H1 (cell line): ENCODE results near the gene DYSF. TPM values are rescaled to one million over a fixed set of nuclear protein-coding genes. Genes with fewer than 3 reads are reported as not detected.

Source experiments
- CTCF ChIA-PET: fragments of 300-600 bp; sonication (Branson Sonifier 250); formaldehyde crosslinking; loops from one replicate; lab custom pipeline; 2021; ENCODE audit not compliant: partially characterized antibody; lab: Charles Lee
- POLR2A ChIA-PET: fragments of 300-600 bp; sonication (Branson Sonifier 250); formaldehyde crosslinking; loops from one replicate; lab custom pipeline; 2021; ENCODE audit warnings: inconsistent platforms; ENCODE audit not compliant: partially characterized antibody; lab: Charles Lee
- DNase-seq, 2 experiments: peaks; one replicate each; pipeline versions ENCODE4 v3.0.0 to v3.0.0-alpha.2; 2010 to 2022; ENCODE audit warnings: low spot score in 2 of 2, low read depth in 1 of 2, mixed read lengths in 1 of 2
- FAIRE-seq: peaks from 2 replicates; lab custom pipeline; 2011; peaks lifted over from hg19 to GRCh38; lab: Jason Lieb, UNC
- H2AFZ ChIP-seq: 2 replicates; pipeline ENCODE4 v1.8.1; 2012; ENCODE audit warnings: low read length, inconsistent platforms
- H2AK5ac ChIP-seq: 2 replicates; pipeline ENCODE4 v1.6.1; 2013; ENCODE audit warnings: low read depth, low read length
- H2BK120ac ChIP-seq: replicated peaks from 2 replicates; pipeline ENCODE3; 2013; ENCODE audit warnings: low read depth, low read length, inconsistent platforms
- H2BK12ac ChIP-seq: 2 replicates; pipeline ENCODE4 v1.6.1; 2013; ENCODE audit warnings: low read depth, low read length
- H2BK15ac ChIP-seq: 2 replicates; pipeline ENCODE4 v1.6.1; 2013; ENCODE audit warnings: low read length
- H2BK20ac ChIP-seq: 2 replicates; pipeline ENCODE4 v1.6.1; 2013; ENCODE audit warnings: low read length
- H2BK5ac ChIP-seq: 2 replicates; pipeline ENCODE4 v1.6.1; 2013; ENCODE audit warnings: low read depth, low read length
- H3K14ac ChIP-seq: 2 replicates; pipeline ENCODE4 v1.6.1; 2013; ENCODE audit warnings: inconsistent platforms; ENCODE audit not compliant: insufficient read length
- H3K18ac ChIP-seq: 2 replicates; pipeline ENCODE4 v1.6.1; 2013; ENCODE audit warnings: low read length; ENCODE audit errors: extremely low read depth
- H3K23ac ChIP-seq: 2 replicates; pipeline ENCODE4 v1.6.1; 2013; ENCODE audit warnings: inconsistent platforms; ENCODE audit not compliant: insufficient read length
- H3K23me2 ChIP-seq: 2 replicates; pipeline ENCODE4 v1.6.1; 2013; ENCODE audit warnings: low read depth, low read length
- H3K27ac ChIP-seq: 2 replicates; pipeline ENCODE4 v1.6.1; 2011; ENCODE audit warnings: low read depth, low read length, inconsistent platforms
- H3K27me3 ChIP-seq, 4 experiments: replicated peaks in 1 of 4; 1 replicate in 1 of 4; 2 replicates in 3 of 4; pipeline versions ENCODE4 v1.6.1 to v1.8.1; 2011 to 2013; ENCODE audit warnings: low read length in 3 of 4, mild to moderate bottlenecking in 3 of 4, inconsistent platforms in 2 of 4, mixed read lengths in 2 of 4, moderate library complexity in 1 of 4; ENCODE audit not compliant: control insufficient read depth in 3 of 4, insufficient read depth in 3 of 4; ENCODE audit errors: extremely low read depth in 1 of 4
- H3K36me3 ChIP-seq, 4 experiments: 2 replicates each; pipeline versions ENCODE4 v1.6.1 to v1.8.1; 2011 to 2013; ENCODE audit warnings: mild to moderate bottlenecking in 4 of 4, low read length in 3 of 4, moderate library complexity in 2 of 4, control low read depth in 1 of 4, inconsistent platforms in 1 of 4; ENCODE audit not compliant: insufficient read depth in 4 of 4, control insufficient read depth in 2 of 4
- H3K4ac ChIP-seq: replicated peaks from 2 replicates; pipeline ENCODE3; 2013; ENCODE audit warnings: low read length, low read depth, mixed read lengths, inconsistent platforms; ENCODE audit not compliant: insufficient read length
- H3K4me1 ChIP-seq, 4 experiments: replicated peaks in 1 of 4; 1 replicate in 1 of 4; 2 replicates in 3 of 4; pipeline versions ENCODE4 v1.6.1 to v1.8.1; 2011 to 2013; ENCODE audit warnings: low read length in 3 of 4, inconsistent platforms in 2 of 4, mixed read lengths in 1 of 4; ENCODE audit not compliant: insufficient read depth in 4 of 4, control insufficient read depth in 3 of 4
- H3K4me2 ChIP-seq, 2 experiments: 2 replicates each; pipeline versions ENCODE4 v1.6.1 to v1.8.1; 2011 to 2013; ENCODE audit warnings: low read depth in 2 of 2, low read length in 2 of 2, control low read depth in 1 of 2, inconsistent platforms in 1 of 2, mild to moderate bottlenecking in 1 of 2; ENCODE audit not compliant: insufficient read depth in 1 of 2
- H3K4me3 ChIP-seq, 4 experiments: fragments of 200-600, 300-600 bp in 1 of 4; sonication (generic), shearing (Covaris generic), sonication (Bioruptor Twin) in 1 of 4; 2 replicates each; pipeline versions ENCODE4 v1.5.1 to v1.8.1; 2011 to 2016; ENCODE audit warnings: low read length in 4 of 4, low read depth in 3 of 4, control low read depth in 2 of 4, inconsistent platforms in 2 of 4, mild to moderate bottlenecking in 2 of 4, mixed read lengths in 1 of 4, moderate library complexity in 1 of 4; ENCODE audit not compliant: insufficient read depth in 2 of 4; ENCODE audit errors: extremely low read depth in 1 of 4
- H3K56ac ChIP-seq: replicated peaks from 2 replicates; pipeline ENCODE3; 2013; ENCODE audit warnings: low read depth, mild to moderate bottlenecking, mixed read lengths, low read length, inconsistent platforms; ENCODE audit not compliant: insufficient read length
- H3K79me1 ChIP-seq: 2 replicates; pipeline ENCODE4 v1.6.1; 2013; ENCODE audit warnings: low read depth, low read length, control low read depth
- H3K79me2 ChIP-seq, 2 experiments: 2 replicates each; pipeline versions ENCODE4 v1.6.1 to v1.8.1; 2012 to 2013; ENCODE audit warnings: low read length in 2 of 2, mild to moderate bottlenecking in 2 of 2, inconsistent platforms in 1 of 2; ENCODE audit not compliant: insufficient read depth in 2 of 2, control insufficient read depth in 1 of 2
- H3K9ac ChIP-seq, 4 experiments: replicated peaks in 1 of 4; 1 replicate in 1 of 4; 2 replicates in 3 of 4; pipeline versions ENCODE4 v1.6.1 to v1.8.1; 2011 to 2013; ENCODE audit warnings: low read depth in 3 of 4, low read length in 3 of 4, control low read depth in 2 of 4, mild to moderate bottlenecking in 2 of 4, moderate library complexity in 2 of 4, inconsistent platforms in 1 of 4; ENCODE audit errors: extremely low read depth in 1 of 4
- H3K9me3 ChIP-seq, 2 experiments: 2 replicates each; pipeline versions ENCODE4 v1.6.1 to v1.8.1; 2012 to 2013; ENCODE audit warnings: mild to moderate bottlenecking in 2 of 2, moderate library complexity in 2 of 2, control low read depth in 1 of 2, inconsistent platforms in 1 of 2, low read depth in 1 of 2, low read length in 1 of 2, mixed read lengths in 1 of 2; ENCODE audit not compliant: insufficient read depth in 2 of 2
- H4K20me1 ChIP-seq, 2 experiments: replicated peaks in 1 of 2; 2 replicates each; pipeline versions ENCODE3 to v1.8.1; 2011 to 2013; ENCODE audit warnings: inconsistent platforms in 2 of 2, low read length in 2 of 2, mild to moderate bottlenecking in 1 of 2; ENCODE audit not compliant: insufficient read depth in 2 of 2, control insufficient read depth in 1 of 2
- H4K5ac ChIP-seq: 2 replicates; pipeline ENCODE4 v1.6.1; 2013; ENCODE audit warnings: low read length, low read depth, mixed read lengths, inconsistent platforms; ENCODE audit not compliant: insufficient read length
- H4K8ac ChIP-seq: 2 replicates; pipeline ENCODE4 v1.8.0; 2013; ENCODE audit warnings: mild to moderate bottlenecking, moderate library complexity, low read length, inconsistent platforms; ENCODE audit not compliant: insufficient read depth; ENCODE audit errors: extremely low read depth
- H4K91ac ChIP-seq: replicated peaks from 2 replicates; pipeline ENCODE3; 2013; ENCODE audit warnings: low read length, mixed read lengths, inconsistent platforms; ENCODE audit not compliant: insufficient read length
- BCL11A ChIP-seq, 2 experiments: IDR thresholded peaks; one replicate each; pipeline ENCODE4 v1.6.1; 2011; ENCODE audit warnings: low read depth in 2 of 2, low read length in 2 of 2, mild to moderate bottlenecking in 2 of 2
- CEBPB ChIP-seq: IDR thresholded peaks from 2 replicates; pipeline ENCODE4 v1.6.1; 2012; ENCODE audit warnings: low read depth, low read length
- CHD2 ChIP-seq: IDR thresholded peaks from 2 replicates; pipeline ENCODE4 v1.6.1; 2012; ENCODE audit warnings: low read length, improper control_type of control experiment
- GTF2F1 ChIP-seq: IDR thresholded peaks from 2 replicates; pipeline ENCODE4 v1.6.1; 2012; ENCODE audit warnings: low read depth, low read length, improper control_type of control experiment, borderline replicate concordance
- JUN ChIP-seq: IDR thresholded peaks from 2 replicates; pipeline ENCODE4 v1.6.1; 2011; ENCODE audit warnings: low read depth, mild to moderate bottlenecking, improper control_type of control experiment, low read length
- POU5F1 ChIP-seq: IDR thresholded peaks from 2 replicates; pipeline ENCODE4 v1.6.1; 2011; ENCODE audit warnings: low read depth, mild to moderate bottlenecking, low read length, moderate library complexity
- SAP30 ChIP-seq: fragments of 300-600 bp; sonication (generic); IDR thresholded peaks from 2 replicates; pipeline ENCODE4 v1.7.1; 2012; ENCODE audit warnings: low read length, moderate library complexity, mild to moderate bottlenecking, inconsistent platforms; ENCODE audit not compliant: insufficient read depth, insufficient replicate concordance
- SIX5 ChIP-seq: IDR thresholded peaks from 2 replicates; pipeline ENCODE4 v1.6.1; 2011; ENCODE audit warnings: mild to moderate bottlenecking, low read depth, low read length
- SP2 ChIP-seq: IDR thresholded peaks from 2 replicates; pipeline ENCODE4 v1.6.1; 2012; ENCODE audit warnings: mild to moderate bottlenecking, low read length, inconsistent platforms
- SP4 ChIP-seq: IDR thresholded peaks from 2 replicates; pipeline ENCODE4 v1.6.1; 2012; ENCODE audit warnings: low read length, inconsistent platforms
- TBP ChIP-seq: IDR thresholded peaks from 2 replicates; pipeline ENCODE4 v1.6.1; 2011; ENCODE audit warnings: low read depth, low read length, improper control_type of control experiment
- TEAD4 ChIP-seq: IDR thresholded peaks from 2 replicates; pipeline ENCODE4 v1.6.1; 2012; ENCODE audit warnings: low read depth, low read length, inconsistent platforms, mixed read lengths
- YY1 ChIP-seq: IDR thresholded peaks from 2 replicates; pipeline ENCODE4 v1.6.1; 2011; ENCODE audit warnings: low read depth, mild to moderate bottlenecking, low read length
- WGBS, 2 experiments: shearing (Covaris generic) in 1 of 2; methylation state at CpG; one replicate each; pipeline versions ENCODE4 v1.1.6 to v1.1.7; 2013 to 2015; ENCODE audit warnings: low lambda C conversion rate in 2 of 2, mixed read lengths in 2 of 2, inconsistent platforms in 1 of 2, low coverage in 1 of 2, missing lambda C conversion rate in 1 of 2; ENCODE audit not compliant: insufficient replicate concordance in 2 of 2, insufficient coverage in 1 of 2, insufficient read length in 1 of 2; ENCODE audit errors: extremely low coverage in 1 of 2, missing lambda C conversion rate in 1 of 2; 5-methylcytosine and 5-hydroxymethylcytosine counted together
- polyA plus RNA-seq, 7 experiments: library from polyadenylated mRNA; depleted of rRNA in 3 of 7; stranded (reverse) in 5 of 7; unstranded in 2 of 7; fragments of >200 nt in 5 of 7; fragments of 200-250 nt in 2 of 7; gene quantifications; 1 replicate in 5 of 7; 2 replicates in 1 of 7; 4 replicates in 1 of 7; pipeline versions ENCODE4 v1.2.1 to v1.2.3, GENCODE V29; 2011 to 2013; ENCODE audit warnings: missing spikeins in 2 of 7, mixed read lengths in 2 of 7
- total RNA-seq: library from RNA; stranded (reverse); fragmentation: NEBNext Ultra II Directional; extraction: Animal tissue kit (Norgen Biotek cat#: 25700); gene quantifications from 2 replicates; pipeline ENCODE4 v1.2.1, GENCODE V29; 2021
- TF ChIP-seq, protein P1 (sequence below): IDR thresholded peaks from 2 replicates; pipeline ENCODE4 v1.6.1; 2011; ENCODE audit warnings: low read length, improper control_type of control experiment

The DYSF gene
- total and polyA plus RNA-seq, 2 of the 8 experiments (the other 6 are each of a cell fraction or from before 2014, with no cell fraction given), result 5.8 to 7.1 TPM

DNA sequence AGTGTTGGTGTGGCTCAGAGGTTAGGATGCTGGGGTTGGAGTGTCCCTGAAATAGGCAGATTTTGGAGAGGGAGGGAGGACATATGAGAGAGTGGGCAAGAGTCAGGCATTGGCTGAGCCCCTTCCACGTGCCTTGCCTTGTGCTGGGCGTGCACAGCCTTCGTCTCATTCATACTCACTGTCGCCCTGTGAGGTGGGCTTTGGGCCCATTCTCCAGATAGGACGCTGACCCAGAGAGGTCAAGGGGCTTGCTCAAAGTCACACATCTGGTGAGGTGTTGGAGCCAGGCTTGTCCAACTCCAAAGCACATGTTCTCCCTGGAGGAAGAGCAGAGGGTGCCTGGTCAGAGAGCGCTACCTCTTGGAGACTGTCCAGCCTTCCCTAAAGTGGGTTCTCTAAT is 166.8 kb downstream of the DYSF start:
- no peak overlapping the region for H3K18ac ChIP-seq
- H2BK15ac ChIP-seq, result no peak overlapping the region
- H4K8ac ChIP-seq, result no peak overlapping the region
- H3K4ac ChIP-seq, result no peak overlapping the region
- no peak overlapping the region for H3K27ac ChIP-seq
- H3K14ac ChIP-seq, result no peak overlapping the region
- no peak overlapping the region for H2AFZ ChIP-seq
- 83% methylated on average over 6 of the region's 6 CpGs; no CpG with 5 or more reads in 1 of the 2 experiments for WGBS, 2 experiments
- peak in 1 of 2 experiments; percentile 39 for DNase-seq
- no peaks in the 10 kb centered on the region for H3K4me1 ChIP-seq
- no peak overlapping the region for H3K9ac ChIP-seq
- no peak overlapping the region for H2AK5ac ChIP-seq
- H2BK120ac ChIP-seq, result no peak overlapping the region
- no peaks in the 10 kb centered on the region for H3K79me1 ChIP-seq
- H2BK5ac ChIP-seq, result no peak overlapping the region
- H4K20me1 ChIP-seq, result peaks cover 0 to 4% of the 10 kb centered on the region in 2 experiments
- no peaks in the 10 kb centered on the region for H3K9me3 ChIP-seq
- H3K4me2 ChIP-seq, result no peak overlapping the region
- no peak overlapping the region for H4K91ac ChIP-seq
- ChIA-PET POLR2A (no interaction called here), CTCF (interaction anchor here (0.7 to 1.1 kb wide), 2 partner anchors 22 to 64 kb away, joined by 3 to 4 read pairs; no protein-coding TSS in a partner anchor)
- no peak overlapping the region for H2BK20ac ChIP-seq
- H3K36me3 ChIP-seq, result no peaks in the 10 kb centered on the region
- no peak for FAIRE-seq
- H2BK12ac ChIP-seq, result no peak overlapping the region
- peaks cover 13% of the 10 kb centered on the region; the same call in 1 of the 2 replicates for H3K23me2 ChIP-seq
- no peaks in the 10 kb centered on the region; a peak in 1 of 7 replicates for H3K27me3 ChIP-seq
- H3K56ac ChIP-seq, result no peak overlapping the region
- H3K4me3 ChIP-seq, result no peak overlapping the region
- no peak overlapping the region for H3K23ac ChIP-seq
- H4K5ac ChIP-seq, result no peak overlapping the region
- H3K79me2 ChIP-seq, result no peaks in the 10 kb centered on the region
- TF ChIP-seq CHD2 (no peak), BCL11A (IDR thresholded peaks at IDR 0.05; ENCODE audit: low read depth in 2 of 2, low read length in 2 of 2) (no peak), JUN (no peak), TEAD4 (no peak), TBP (no peak), SIX5 (no peak), SP4 (no peak), SP2 (no peak), SAP30 (no peak), GTF2F1 (no peak), CEBPB (no peak), POU5F1 (no peak), YY1 (no peak)
- TF ChIP-seq, protein P1, sequence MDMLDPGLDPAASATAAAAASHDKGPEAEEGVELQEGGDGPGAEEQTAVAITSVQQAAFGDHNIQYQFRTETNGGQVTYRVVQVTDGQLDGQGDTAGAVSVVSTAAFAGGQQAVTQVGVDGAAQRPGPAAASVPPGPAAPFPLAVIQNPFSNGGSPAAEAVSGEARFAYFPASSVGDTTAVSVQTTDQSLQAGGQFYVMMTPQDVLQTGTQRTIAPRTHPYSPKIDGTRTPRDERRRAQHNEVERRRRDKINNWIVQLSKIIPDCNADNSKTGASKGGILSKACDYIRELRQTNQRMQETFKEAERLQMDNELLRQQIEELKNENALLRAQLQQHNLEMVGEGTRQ, result no peak
